ENCODE measurements around the gene EGR1.

DNA sequence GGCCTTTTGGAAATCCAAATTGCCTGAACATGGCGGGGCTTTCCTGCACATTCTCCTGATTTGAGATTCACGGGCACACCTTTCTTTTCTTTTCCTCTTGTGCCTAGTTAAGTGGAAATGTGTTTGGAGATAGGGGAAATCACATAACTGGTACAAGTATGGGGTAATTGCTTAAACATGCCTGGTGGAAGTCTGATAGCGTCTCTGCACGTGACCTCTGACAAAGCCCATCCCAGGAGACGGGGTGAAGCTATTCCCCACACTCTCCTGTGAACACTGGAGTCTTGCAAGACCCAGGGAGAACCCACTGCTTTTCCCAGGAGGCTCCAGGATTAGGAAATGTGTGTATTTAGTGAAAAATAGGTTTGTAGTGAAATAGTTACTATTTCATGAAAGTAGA is 29.3 kb upstream of the EGR1 start:
- TF ChIP-seq CTCF (IDR thresholded peaks at IDR 0.05) (no peak), POLR2A (IDR thresholded peaks at IDR 0.05) (no peak)
